Lung (tissue), 12 donors: ENCODE results near the gene C16orf92. TPM values are rescaled to one million over a fixed set of nuclear protein-coding genes. Genes with fewer than 3 reads are reported as not detected.

Source experiments
- ATAC-seq: fragments of 200-7000 bp; cut with Tn5 transposase; one replicate; pipeline ENCODE4 v1.9.1; 2020; ENCODE audit warnings: moderate number of reproducible peaks; ENCODE audit not compliant: insufficient read depth, low FRiP score
- DNase-seq, 3 donors: peaks; one replicate each; pipeline ENCODE4 v3.0.0-alpha.2; 2013 to 2017
- H3K27ac ChIP-seq, 2 donors: one replicate each; pipeline ENCODE4 v1.5.1; 2013; ENCODE audit warnings: mild to moderate bottlenecking in 2 of 2, moderate library complexity in 2 of 2, control low read depth in 1 of 2, inconsistent platforms in 1 of 2, low read depth in 1 of 2, low read length in 1 of 2
- H3K27me3 ChIP-seq, 3 donors: one replicate each; pipeline ENCODE4 v1.5.1; 2013; ENCODE audit warnings: low read length in 2 of 3; ENCODE audit not compliant: control insufficient read depth in 3 of 3, insufficient read depth in 3 of 3
- H3K36me3 ChIP-seq, 4 donors: one replicate each; pipeline ENCODE4 v1.5.1; 2013; ENCODE audit warnings: low read length in 4 of 4, mild to moderate bottlenecking in 1 of 4, moderate library complexity in 1 of 4; ENCODE audit not compliant: control insufficient read depth in 4 of 4, insufficient read depth in 4 of 4
- H3K4me1 ChIP-seq, 5 donors: one replicate each; pipeline ENCODE4 v1.5.1; 2013; ENCODE audit warnings: low read length in 5 of 5, mild to moderate bottlenecking in 2 of 5, moderate library complexity in 1 of 5; ENCODE audit not compliant: control insufficient read depth in 5 of 5, insufficient read depth in 5 of 5
- H3K4me3 ChIP-seq: one replicate; pipeline ENCODE4 v1.5.1; 2013; ENCODE audit warnings: mild to moderate bottlenecking, control low read depth, moderate library complexity
- H3K9ac ChIP-seq, 2 donors: one replicate each; pipeline ENCODE4 v1.5.1; 2013; ENCODE audit warnings: low read length in 2 of 2, control low read depth in 1 of 2; ENCODE audit not compliant: insufficient read depth in 1 of 2
- H3K9me3 ChIP-seq, 4 donors: one replicate each; pipeline ENCODE4 v1.5.1; 2013; ENCODE audit warnings: low read length in 3 of 4, mild to moderate bottlenecking in 1 of 4, moderate library complexity in 1 of 4; ENCODE audit not compliant: control insufficient read depth in 4 of 4, insufficient read depth in 3 of 4
- WGBS, 2 donors: extraction: QIAGEN DNeasy Blood & Tissue Kit; methylation state at CpG; one replicate each; pipeline ENCODE4 v1.1.7; 2013; 5-methylcytosine and 5-hydroxymethylcytosine counted together
- polyA plus RNA-seq, 2 donors: library from polyadenylated mRNA; stranded (reverse); fragments of 200-250 nt; gene quantifications; one replicate each; pipeline ENCODE4 v1.2.1, GENCODE V29; 2013
- total RNA-seq, 2 donors: library from RNA; depleted of rRNA in 1 of 2; stranded (reverse); fragments of >200 nt in 1 of 2; gene quantifications; one replicate each; pipeline ENCODE4 v1.2.1, GENCODE V29; 2014 to 2021
- TF ChIP-seq, protein P1 (sequence below): IDR thresholded peaks from 2 replicates; pipeline ENCODE4 v1.5.1; 2012; ENCODE audit warnings: mild to moderate bottlenecking; ENCODE audit errors: control extremely low read depth, extremely low read depth
- donor health status: control.
- donor health status: control.
- donor health status: Bipolar disorder and iron deficiency.
- donor health status: healthy.
- donor health status: DM: yes; HTN: yes; CAD: no.

Gene C16orf92
- total and polyA plus RNA-seq, 4 donors, result not detected

GRCh38 chr16:29985271-29985811 is 37.7 kb upstream of the C16orf92 start:
- DNase-seq (no peak), ATAC-seq (no peak)
- TF ChIP-seq, protein P1, sequence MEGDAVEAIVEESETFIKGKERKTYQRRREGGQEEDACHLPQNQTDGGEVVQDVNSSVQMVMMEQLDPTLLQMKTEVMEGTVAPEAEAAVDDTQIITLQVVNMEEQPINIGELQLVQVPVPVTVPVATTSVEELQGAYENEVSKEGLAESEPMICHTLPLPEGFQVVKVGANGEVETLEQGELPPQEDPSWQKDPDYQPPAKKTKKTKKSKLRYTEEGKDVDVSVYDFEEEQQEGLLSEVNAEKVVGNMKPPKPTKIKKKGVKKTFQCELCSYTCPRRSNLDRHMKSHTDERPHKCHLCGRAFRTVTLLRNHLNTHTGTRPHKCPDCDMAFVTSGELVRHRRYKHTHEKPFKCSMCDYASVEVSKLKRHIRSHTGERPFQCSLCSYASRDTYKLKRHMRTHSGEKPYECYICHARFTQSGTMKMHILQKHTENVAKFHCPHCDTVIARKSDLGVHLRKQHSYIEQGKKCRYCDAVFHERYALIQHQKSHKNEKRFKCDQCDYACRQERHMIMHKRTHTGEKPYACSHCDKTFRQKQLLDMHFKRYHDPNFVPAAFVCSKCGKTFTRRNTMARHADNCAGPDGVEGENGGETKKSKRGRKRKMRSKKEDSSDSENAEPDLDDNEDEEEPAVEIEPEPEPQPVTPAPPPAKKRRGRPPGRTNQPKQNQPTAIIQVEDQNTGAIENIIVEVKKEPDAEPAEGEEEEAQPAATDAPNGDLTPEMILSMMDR, result no peak
- Histone ChIP-seq H3K27ac (no peak overlapping the region), H3K36me3 (peaks cover 36 to 78% (median 68%) of the 10 kb centered on the region in 4 donors), H3K9ac (no peak overlapping the region), H3K4me1 (peaks cover 0 to 8% (median 0%) of the 10 kb centered on the region in 5 donors), H3K27me3 (no peaks in the 10 kb centered on the region), H3K9me3 (no peaks in the 10 kb centered on the region), H3K4me3 (no peak overlapping the region)
- 95 to 97% methylated on average over 28 of the region's 28 CpGs for WGBS, 2 donors

DNA sequence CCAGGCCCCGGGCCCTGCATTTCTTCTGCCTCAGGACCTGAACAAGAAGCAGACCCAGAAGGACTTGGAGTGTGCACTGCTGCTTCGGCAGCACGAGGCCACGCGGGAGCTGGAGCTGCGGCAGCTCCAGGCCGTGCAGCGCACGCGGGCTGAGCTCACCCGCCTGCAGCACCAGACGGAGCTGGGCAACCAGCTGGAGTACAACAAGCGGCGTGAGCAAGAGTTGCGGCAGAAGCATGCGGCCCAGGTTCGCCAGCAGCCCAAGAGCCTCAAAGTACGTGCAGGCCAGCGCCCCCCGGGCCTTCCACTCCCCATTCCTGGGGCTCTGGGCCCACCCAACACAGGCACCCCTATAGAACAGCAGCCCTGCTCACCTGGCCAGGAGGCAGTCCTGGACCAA is 36.8 kb upstream of the C16orf92 start:
- H3K4me1 ChIP-seq, result peaks cover 0 to 10% (median 0%) of the 10 kb centered on the region in 5 donors
- no peaks in the 10 kb centered on the region for H3K27me3 ChIP-seq
- WGBS, 2 donors, result 94 to 97% methylated on average over 20 of the region's 20 CpGs
- peaks cover 34 to 83% (median 66%) of the 10 kb centered on the region in 4 donors for H3K36me3 ChIP-seq
- no peak for DNase-seq
- H3K9ac ChIP-seq, result no peak overlapping the region
- TF ChIP-seq, protein P1, result no peak
- no peak for ATAC-seq
- H3K27ac ChIP-seq, result no peak overlapping the region
- no peaks in the 10 kb centered on the region for H3K9me3 ChIP-seq
- no peak overlapping the region for H3K4me3 ChIP-seq

- ATAC-seq, result no peak
- peaks cover 0 to 10% (median 0%) of the 10 kb centered on the region in 5 donors for H3K4me1 ChIP-seq
- H3K36me3 ChIP-seq, result peaks cover 27 to 83% (median 60%) of the 10 kb centered on the region in 4 donors
- no peak overlapping the region for H3K4me3 ChIP-seq
- TF ChIP-seq, protein P1, result no peak
- H3K9me3 ChIP-seq, result no peaks in the 10 kb centered on the region
- WGBS, 2 donors, result 92 to 93% methylated on average over 4 to 5 of the region's 5 CpGs
- no peak overlapping the region for H3K27ac ChIP-seq
- no peaks in the 10 kb centered on the region for H3K27me3 ChIP-seq
- DNase-seq, result no peak
- no peak overlapping the region for H3K9ac ChIP-seq
These were observed 36.1 kb upstream of the C16orf92 start for GRCh38 chr16:29986931-29987330.
